ENCODE measurements around the gene KAZN.

KAZN gene

DNA sequence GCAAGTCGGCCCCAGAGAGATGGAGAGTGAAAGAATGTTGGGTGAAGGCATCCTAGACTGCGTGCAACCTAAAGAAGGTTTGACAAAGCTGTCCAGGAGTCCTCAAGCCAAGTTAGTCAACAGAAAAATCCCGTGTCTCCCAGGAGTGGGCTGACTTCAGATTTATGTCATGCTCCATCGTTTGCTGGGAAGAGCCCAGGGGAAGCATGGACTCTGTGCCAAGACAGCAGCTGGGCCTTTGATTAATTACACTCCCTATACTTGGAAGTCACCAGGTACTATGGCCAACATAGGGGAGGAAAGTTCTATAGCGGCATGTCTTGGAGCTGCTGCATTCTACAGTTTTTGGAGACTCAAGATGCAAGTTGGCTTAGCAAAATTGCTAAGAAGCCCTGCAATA is 247.4 kb downstream of the KAZN start:
- TF ChIP-seq, protein P1, sequence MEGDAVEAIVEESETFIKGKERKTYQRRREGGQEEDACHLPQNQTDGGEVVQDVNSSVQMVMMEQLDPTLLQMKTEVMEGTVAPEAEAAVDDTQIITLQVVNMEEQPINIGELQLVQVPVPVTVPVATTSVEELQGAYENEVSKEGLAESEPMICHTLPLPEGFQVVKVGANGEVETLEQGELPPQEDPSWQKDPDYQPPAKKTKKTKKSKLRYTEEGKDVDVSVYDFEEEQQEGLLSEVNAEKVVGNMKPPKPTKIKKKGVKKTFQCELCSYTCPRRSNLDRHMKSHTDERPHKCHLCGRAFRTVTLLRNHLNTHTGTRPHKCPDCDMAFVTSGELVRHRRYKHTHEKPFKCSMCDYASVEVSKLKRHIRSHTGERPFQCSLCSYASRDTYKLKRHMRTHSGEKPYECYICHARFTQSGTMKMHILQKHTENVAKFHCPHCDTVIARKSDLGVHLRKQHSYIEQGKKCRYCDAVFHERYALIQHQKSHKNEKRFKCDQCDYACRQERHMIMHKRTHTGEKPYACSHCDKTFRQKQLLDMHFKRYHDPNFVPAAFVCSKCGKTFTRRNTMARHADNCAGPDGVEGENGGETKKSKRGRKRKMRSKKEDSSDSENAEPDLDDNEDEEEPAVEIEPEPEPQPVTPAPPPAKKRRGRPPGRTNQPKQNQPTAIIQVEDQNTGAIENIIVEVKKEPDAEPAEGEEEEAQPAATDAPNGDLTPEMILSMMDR (IDR thresholded peaks at IDR 0.05; ENCODE audit: low read depth, low read length) = no peak
- no peak for DNase-seq (ENCODE audit: extremely low read depth, low read depth)

DNA sequence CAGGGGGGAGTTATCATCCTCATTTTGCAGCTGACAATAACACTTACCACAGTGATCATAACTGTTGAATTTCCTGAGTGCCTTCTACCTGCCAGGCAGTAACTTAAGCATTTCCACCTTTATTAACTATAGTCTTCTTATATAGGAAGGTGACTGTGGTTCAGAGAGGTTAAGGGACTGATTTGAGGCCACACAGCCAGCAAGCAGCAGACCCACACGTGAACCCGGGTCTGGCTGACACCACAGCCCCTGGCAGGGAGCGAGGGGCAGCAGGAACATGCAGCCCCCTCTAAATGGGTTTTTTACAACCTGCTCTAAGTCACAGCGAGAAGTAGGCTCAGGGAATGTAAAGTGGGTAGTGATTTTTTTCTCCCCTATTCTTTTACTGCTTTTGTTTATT is 248.2 kb downstream of the KAZN start:
- DNase-seq (ENCODE audit: extremely low read depth, low read depth) = no peak
- TF ChIP-seq, protein P1 (IDR thresholded peaks at IDR 0.05; ENCODE audit: low read depth, low read length) = no peak

DNA sequence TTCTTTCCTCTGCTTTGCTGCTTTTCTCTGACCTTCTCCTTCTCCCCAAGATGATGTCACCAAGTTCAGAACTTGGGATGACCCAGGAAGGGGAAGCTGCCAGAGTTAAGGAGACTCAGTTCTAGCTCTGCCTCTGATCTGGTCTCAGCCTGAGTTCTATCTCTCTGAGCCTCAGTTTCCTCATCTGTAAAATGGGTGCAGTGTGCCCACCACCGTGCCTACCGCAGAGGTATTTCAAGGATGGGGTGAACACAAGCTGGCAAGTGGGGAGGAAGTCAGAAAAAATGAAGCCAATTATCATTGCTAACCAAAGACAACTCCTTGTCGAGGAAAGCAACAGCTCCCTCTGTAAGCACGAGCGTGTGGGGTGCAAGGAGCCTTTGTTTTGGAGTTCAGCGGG is 249.7 kb downstream of the KAZN start:
- TF ChIP-seq, protein P1 (IDR thresholded peaks at IDR 0.05; ENCODE audit: low read depth, low read length) = no peak

DNA sequence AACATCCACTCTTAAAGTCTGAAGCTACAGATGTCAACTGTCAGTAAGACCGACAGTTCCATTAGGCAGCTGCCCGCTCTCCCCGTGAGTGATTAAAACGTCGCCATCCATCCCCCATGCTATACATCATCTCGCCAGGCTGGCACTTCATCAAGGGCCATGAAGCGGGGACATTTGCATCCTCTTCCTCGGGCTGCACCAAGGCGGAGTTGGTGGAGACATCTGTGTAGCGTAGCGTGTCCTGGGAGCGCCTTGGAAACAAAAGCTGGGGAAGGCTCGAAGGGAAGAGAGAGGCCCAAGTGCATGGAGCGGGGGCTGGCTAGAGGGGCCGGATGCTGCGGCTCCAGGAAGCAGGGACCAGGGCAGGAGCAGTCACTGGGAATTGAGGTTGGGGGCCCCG is 250.1 kb downstream of the KAZN start:
- no peak for DNase-seq (ENCODE audit: extremely low read depth, low read depth)
- TF ChIP-seq, protein P1 (IDR thresholded peaks at IDR 0.05; ENCODE audit: low read depth, low read length) = no peak

More for the DNA sequence above, 249.7 kb downstream of the KAZN start:
- DNase-seq (ENCODE audit: extremely low read depth, low read depth) = no peak

DNA sequence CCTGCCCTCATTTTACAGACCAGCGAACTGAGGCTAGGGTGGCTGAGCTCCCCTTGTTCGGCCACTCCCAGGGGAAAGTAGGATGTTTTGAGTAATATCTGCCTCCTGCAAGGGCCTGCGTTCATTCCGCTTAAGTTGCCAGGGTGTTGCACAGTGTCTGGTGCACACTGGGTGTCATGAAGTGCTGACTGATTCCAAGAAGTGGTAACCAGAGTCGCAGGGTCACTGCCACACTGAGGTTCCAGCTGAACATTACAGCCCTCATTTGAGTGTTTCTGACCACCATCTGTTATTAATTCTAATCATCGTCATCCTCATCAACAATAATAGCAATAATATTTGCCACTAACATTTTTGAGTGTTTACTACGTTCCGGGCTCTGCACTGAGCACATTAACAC is 250.6 kb downstream of the KAZN start:
- TF ChIP-seq, protein P1 (IDR thresholded peaks at IDR 0.05; ENCODE audit: low read depth, low read length) = no peak; the same call in 1 of the 2 replicates
- no peak for DNase-seq (ENCODE audit: extremely low read depth, low read depth)

DNA sequence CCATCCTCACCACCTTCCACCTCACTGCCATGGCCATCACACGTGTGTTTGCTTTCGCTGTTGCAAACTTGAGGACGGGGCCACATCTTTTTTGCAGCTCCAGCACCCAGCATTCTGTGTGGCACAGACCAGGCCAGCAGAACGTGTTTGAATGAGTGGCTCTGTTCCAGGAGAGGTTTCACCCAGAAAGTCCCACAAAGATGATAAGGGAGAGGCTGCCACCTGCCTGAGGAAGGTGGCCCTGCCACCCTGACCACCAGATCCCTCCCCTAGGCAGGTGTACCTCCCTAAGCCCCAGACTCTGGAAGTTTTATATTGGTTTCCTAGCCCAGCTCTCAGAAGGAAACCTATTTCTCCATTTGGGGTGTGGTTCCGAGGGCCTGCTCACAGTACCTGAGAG is 252.1 kb downstream of the KAZN start:
- TF ChIP-seq, protein P1 (IDR thresholded peaks at IDR 0.05; ENCODE audit: low read depth, low read length) = peak; percentile 12
- no peak for DNase-seq (ENCODE audit: extremely low read depth, low read depth)

DNA sequence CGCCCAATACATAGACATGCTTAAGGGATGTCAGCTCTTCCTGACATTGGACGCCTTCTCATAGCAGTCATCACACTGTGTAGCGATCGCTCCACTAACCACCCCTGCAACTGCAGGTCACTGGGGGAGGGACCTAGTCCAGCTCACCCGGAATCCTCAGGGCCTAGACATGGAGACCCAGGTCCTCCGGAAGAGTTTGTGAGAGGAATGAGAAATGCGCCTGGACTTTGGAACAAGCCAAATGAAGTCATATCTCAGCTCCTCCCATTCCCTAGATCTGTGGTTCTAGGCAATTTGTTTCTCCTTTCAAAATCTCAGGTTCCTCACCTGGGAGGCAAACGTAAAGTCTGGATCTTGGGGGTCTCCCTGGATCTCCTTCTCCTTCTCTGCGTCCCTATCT is 253.3 kb downstream of the KAZN start:
- DNase-seq (ENCODE audit: extremely low read depth, low read depth) = no peak
- TF ChIP-seq, protein P1 (IDR thresholded peaks at IDR 0.05; ENCODE audit: low read depth, low read length) = no peak
